GM23248 (cell line): ENCODE measurements around the gene CKM.

Experiments used
- EZH2 ChIP-seq: fragments of 200-600 bp; sonication (generic); IDR thresholded peaks from 2 replicates; pipeline ENCODE4 v1.6.1; 2018; ENCODE audit warnings: antibody characterized with exemption, mild to moderate bottlenecking; ENCODE audit not compliant: insufficient read depth, poor library complexity, severe bottlenecking
- EZH2phosphoT487 ChIP-seq: fragments of 200-600 bp; sonication (generic); IDR thresholded peaks from 2 replicates; pipeline ENCODE4 v1.6.1; 2018; ENCODE audit warnings: antibody characterized with exemption, moderate library complexity, mild to moderate bottlenecking, low read depth; ENCODE audit not compliant: insufficient read depth

DNA sequence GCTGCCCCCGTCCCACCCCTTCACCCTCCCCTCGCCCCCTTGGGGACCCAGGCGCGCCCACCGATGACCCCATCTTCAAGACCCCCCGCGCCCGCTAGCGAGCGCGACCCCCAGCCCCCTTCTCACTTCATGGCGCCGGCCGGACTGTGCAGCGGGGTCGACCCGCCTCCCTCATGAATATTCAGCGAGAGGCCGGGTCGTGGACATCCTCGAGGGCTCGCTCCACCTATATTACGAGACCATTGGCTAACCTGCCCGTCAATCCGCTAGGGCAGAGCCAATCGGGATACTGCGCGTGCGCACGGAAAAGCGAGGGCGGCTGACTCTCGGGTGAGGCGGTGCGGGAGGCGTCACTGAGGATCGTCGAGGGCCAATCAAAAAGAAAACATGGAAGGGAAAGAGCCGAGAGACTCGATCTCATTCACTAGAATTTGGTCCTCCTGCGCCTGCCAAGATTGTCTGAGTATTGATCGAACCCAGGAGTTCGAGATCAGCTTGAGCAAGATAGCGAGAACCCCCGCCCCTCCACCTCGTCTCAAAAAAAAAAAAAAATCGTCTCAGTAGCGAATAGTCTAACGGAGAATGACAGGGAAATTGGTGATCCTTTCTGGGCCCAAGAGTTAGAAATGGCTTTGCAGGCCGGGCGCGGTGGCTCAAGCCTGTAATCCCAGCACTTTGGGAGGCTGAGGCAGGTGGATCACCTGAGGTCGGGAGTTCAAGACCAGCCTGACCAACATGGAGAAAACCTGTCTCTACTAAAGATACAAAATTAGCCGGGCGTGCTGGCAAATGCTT is 47.9 kb upstream of the CKM start, which contains the start of gene ERCC2:
- TF ChIP-seq EZH2 (no peak), EZH2phosphoT487 (no peak)
